ENCODE data around the gene RNF157.

RNF157 gene

DNA sequence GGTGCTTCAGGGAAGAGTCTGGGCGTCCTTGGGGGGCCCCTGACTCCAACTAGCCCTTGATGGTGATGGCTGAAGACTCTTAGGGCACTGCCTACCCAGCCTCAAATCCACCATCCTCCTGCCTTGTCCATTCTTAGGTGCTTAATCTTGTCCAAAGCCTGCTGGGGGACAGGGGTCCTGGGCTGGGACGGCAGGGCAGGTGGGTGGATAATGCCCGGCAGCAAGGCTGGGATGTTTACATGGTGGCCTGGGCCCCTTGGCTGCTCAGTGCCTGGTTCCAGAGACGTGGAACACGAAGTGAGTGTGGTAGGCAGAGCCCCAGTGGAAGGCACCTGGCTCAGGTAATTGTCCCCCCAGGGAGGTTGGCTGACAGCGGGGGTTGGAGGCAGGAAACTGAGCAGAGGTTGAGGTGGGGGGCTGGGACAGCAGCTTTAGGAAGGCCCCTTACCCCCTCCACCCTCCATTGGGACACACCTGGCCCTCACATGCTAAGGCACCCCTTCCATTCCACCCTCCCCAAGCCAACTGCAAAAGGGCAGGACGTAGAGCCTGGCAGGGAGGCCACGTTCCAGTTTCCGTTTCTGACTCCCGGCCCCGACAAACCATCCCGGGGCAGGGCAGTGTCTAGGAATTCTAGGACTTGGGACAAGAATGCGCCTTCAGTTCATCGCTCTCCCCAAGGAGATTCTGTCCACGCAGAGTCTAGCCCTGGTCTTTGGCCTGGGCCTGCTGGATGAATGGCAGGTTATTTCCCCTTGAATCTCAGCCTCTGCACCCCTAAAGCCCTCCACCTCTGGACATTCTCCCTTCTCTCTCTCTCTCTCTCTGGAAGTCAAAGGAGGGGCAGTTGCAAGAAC, 101.2 kb downstream of the RNF157 start:
- no peak for DNase-seq

DNA sequence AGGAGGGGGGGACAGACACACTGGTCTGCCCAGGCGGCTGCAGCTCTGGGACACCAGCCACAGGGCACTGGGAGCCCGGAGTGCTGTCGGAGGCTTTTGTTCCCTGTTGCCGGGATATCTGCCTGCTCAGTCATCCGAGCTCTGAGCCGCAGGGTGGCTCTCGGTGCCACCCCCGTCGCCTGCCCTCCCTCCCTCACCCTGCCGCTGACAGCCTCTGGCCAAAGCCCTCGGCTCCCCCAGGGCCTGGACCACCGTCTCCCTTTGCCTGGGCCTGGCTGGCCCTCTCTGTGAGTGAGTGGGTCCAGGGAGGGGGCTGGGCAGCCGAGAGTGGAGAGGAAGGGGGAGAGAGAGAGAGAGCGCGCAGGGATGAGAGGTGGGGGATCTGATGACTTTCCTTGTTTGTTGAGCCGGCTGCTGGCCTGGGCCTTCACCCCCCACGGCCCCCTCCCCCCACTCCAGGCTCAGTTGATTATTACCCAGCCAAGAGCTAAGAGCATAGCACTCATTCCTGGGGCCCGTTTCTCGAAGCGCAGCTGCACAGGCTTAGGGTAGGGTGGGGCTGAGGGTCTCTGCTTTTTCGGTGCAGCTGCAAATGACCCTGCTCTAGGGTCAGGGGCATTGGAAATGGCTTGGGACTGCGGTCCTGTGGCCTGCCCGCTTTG, 101.9 kb downstream of the RNF157 start:
- DNase-seq = no peak

DNA sequence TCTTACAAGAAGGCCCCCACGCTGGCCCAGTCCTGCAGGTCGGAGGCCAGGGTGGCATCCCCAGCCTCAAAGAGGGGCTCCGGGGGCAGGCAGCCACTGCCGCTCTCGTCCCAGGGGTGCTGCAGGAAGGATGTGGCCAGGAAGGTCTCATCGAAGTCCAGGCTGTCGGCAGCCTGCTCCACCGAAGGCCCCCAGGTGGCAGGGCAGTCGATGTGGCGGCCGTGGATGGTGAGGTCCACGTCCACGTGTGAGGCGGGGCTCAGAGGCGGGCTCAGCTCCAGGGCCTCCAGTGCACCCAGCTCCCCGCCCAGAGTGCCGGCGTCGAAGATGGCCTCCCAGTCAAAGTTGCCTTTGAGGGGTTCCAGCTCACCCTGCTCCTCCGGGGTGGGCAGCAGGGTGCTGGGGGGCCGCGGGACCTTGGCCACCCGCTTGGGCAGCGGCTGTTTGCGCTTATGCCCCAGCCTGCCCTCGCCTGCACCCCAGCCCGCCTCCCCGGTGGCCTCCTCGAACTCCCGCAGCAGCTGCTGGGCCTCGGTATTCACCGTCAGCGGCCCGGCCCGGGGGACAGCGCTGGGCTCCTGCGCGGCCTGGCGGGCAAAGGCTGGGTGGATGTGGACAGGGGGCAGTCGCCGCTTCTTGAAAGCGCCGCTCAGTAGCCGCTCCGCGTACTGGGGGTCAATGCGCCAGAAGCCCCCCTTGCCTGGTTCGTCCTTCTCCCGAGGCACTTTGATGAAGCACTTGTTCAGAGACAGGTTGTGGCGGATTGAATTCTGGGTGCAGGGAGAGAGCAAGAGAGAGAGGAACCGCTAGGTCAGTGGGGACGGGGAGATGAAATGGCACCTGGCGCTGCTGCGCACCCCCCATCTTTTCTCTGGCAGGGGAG, 102.7 kb downstream of the RNF157 start:
- DNase-seq = no peak

DNA sequence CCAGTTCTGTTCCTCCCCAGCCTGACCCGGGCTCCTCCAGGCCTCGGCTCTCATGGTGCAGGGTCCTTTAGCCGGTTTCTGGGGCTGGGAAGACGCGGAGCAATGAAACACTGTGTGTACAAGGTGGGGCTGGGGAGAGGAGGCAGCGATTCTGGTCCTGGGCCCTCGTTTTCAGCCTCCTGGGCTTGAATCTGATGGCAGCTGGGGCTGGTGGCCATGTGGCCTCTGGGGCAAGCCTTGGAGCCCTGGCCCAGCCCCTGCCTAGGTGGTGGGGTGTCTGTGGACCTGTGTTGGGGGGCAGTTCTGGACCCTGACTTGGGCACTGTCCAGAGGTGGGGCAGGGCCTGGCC, 103.3 kb downstream of the RNF157 start:
- DNase-seq = no peak

DNA sequence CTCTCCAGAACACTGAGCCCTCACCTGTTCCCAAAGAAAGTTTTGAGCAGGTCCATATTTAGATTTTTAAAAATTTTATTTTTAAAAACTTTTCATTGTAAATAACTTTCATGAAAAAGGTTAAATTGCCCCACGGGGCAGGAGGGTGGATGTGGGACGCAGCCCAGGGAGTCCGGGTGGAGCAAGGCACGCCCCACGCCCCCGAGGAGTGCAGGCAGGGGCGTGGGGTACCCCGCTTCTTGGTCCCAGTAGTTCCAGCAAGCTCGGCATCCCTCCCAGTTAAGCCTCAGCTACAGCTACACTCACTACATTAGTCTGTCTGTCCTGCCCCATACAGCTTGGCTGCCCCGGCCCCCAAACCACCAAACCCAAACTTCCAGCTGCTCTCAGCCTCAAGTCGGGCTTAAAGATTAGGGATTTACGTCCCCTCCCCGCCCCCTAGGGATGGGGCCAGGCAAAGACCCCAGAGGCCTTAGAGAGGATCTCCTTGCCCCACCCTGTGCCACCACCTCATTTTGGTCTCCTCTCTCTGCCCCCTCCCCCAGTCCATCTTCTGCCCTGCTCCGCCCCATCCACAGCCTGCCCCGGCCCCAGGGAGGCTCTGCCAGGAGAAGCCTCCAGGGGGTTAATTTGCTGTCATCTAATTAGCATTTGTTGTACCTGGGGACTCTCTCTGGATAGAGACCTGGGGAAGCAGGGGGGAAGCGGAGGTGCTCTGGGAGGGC, 103.9 kb downstream of the RNF157 start:
- no peak for DNase-seq

DNA sequence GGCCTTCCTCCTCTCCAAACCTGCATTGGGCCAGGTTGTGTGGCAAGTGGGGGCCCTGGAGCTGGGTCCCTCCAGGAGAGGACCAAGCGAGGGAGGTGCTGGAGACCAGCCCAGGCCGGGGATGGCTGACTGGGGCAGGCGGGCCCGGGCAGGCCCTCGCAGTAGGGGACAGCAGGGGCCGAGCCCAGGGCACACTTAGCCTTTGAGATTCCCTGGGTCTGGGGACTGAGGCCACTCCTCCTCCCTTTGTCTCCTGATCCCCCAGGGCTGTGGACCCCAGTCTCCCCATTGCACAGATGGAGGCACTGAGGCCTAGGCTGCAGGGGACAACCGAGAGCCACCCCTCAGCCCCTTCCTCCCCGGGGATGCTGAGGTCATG, 104.5 kb downstream of the RNF157 start:
- DNase-seq = no peak

DNA sequence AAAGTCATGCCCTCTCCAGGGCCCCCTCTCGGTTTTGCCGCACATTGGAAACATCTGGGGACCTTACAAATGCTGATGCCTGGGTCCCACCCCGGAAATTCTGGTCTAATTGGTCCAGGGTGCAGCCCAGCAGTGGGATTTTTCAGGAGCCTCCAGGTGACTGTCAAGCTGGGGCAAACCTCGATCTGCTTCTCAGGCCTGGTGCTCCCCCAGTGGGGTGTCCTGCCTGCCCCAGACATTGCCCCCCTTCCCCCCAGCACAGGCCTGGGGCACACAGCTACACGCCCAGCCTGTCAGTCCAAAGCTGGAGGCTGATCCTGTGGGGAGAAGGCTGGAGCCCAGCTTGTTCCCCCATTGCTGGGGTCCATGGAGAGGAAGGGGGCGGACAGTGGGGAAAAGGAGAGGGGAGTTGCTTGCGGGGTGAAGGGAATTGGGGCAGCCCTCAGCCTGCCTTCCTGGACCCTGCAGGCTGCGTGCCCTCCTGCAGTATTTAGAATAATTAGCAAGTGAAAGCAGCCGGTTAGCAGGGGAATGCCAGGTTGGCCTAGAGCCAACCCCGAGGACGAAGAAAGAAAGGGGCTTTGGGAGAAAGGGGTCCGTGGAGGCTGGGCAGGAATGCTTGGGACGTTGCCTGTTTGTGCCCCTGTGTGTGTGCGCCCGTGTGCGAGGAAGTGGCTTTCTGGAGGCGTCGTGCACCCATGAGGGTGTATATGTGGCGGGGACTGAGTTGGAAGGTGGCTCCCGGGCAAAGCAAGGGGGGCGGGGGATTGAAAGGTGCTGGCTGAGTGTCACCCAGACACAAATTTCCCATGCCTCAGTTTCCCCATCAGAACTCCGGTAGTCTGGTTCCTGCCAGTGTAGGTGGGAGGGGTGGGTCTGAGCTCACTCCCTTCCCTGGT, 105.1 kb downstream of the RNF157 start:
- no peak for DNase-seq

DNA sequence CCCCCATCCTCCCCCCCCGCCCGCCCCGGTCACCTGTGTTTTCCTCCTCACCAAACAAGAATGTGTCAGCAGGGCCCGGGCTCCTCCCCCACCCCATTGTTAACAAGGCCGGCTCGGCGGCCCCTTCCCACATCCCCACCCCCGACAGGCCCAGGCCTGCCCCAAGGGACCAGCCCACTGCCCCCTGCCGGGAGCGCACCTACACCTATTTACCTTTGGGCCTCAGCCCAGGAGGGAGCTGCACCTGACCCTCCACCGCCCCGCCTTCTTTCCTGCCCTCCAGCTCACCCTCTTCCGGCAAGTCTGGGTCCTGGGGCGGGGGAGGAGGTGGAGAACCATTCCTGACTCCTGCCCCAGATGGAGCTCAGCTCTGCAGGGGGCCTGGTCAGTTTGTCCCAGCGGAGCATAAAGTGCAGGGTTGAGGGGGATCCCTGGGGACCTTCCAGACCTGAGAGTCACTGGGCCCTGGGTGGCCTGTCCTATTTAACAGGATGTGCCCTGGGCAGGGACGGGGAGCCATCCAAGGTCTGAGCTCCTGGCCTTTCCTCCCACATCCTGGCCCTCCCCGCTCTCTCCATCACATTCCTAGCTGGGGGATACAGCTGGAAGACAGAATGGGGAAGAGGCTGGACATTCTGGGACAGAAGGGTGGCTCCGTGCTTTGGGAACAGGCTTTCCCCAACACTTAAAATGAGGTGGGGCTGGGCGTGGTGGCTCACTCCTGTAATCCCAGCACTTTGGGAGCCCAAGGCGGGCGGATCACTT, 107.5 kb downstream of the RNF157 start:
- no peak for DNase-seq

DNA sequence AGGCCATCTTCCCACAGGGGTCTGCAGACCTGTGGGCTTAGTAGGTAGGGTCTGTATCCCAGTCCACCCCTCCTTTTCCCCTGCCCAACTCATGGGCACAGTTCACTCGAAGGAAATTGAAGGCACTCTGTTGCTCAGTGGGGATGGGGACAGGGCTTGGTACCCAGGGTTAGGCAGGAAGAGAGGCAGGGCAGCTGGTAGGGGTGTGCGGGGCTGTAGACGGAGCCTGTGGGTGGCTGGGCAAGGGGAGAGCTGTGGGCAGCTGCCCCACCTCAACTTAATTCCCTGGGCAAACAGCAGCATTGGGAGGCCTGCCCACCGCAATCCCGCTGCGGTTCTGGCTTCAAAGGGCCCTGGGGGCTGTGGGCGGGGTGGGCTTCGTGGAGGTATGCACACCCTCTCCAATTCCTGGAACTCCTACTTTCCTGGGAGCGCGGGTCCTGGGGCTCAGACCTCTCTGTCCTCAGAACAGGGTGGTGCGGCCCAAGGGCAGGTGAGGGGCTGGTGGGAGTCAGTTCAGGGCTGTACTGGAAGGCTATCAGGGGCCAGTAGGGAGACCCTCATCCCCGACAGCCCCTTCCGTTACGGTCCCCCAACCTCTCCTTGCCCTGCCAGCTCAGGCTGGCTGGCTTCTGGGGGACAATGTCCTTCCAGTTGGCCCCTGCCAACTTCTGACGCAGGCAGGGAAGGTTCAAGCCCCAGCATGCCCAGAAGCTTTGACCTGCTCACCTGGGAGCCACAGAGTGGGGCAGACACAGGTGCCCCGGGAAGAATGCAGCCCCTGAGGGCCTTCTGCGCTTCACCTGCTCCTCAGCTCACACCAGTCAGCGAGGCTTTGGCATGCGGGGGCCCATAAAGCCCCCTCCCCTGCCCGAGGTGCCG, 108.4 kb downstream of the RNF157 start:
- DNase-seq = no peak

DNA sequence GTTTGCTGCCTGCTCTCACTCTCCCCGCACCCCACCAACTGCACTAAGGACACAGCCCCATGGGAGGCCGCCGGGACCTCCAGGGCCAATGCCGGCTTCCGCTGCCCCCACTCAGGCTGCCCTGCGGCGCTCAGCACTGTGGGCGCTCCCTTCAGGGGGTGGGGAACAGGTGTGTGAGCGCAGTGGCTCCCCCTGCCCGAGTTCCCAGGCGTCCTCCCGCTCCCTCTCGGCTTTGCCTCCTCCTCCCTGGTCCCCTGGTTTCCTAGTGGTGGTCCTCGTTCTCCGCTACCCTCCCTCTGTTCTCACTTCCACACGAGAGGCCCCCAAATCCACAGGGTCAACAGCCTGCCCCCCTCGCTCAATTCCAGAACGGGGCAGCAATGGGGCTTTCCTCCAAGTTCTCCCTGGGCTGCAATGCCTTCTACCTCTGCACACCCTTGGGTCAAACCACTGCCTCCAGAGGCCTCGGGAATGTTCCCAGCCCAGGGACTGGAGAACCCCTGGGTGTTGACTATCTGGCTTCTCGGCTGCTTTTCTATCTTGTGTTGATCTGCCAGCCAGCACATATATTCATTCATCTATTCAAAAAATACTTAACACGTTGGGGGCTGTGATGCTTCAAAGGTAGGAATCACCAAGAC, 109.1 kb downstream of the RNF157 start:
- no peak for DNase-seq

DNA sequence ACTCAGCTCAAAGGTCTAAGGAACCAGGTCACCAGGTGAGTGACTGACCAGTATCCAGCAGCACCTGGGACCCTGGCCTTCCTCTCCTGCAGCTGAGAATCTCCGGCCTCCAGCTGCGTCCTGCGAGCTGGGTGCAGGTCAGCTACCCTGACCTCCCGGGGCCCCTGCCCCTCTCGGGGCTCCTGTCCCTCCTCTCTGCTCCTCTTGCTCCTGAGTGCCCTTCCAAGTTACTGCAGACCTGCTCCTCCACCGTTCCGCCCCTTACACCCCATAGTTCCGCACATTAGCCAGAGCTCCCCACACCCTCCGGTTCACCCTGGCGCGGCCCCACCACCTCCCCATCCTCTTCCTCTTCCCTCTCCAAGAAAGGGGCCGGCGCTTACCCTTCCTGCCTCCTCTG, 109.8 kb downstream of the RNF157 start:
- DNase-seq = no peak

DNA sequence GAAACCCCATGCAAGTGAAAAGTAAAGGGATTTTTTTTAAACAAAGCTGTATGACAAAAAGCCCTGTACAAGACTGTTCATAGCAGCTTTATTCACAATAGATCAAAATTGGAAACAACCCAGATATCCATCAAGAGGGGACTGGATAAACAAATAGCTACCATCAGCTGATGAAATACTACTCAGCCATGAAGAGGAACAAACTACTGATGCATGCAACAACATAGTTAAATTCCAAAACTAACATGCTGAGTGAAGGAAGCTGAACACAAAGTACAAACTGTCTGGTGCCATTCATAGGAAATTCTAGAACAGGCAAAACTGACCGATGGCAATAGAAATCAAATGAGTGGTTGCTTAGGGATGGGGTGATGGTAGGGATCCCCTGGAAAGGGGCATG, 114.4 kb downstream of the RNF157 start:
- DNase-seq = no peak

DNA sequence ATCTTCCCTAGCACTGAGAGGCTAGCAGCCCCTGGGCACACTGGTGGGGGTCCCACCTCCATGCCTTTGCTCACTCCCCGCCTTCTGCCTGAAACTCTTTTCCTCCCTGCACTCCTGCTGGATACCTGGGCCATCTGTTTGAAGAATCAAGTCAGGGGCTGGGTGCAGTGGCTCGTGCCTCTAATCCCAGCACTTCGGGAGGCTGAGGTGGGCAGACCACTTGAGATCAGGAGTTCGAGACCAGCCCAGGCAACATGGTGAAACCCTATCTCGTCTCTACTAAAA, 115.0 kb downstream of the RNF157 start:
- no peak for DNase-seq

DNA sequence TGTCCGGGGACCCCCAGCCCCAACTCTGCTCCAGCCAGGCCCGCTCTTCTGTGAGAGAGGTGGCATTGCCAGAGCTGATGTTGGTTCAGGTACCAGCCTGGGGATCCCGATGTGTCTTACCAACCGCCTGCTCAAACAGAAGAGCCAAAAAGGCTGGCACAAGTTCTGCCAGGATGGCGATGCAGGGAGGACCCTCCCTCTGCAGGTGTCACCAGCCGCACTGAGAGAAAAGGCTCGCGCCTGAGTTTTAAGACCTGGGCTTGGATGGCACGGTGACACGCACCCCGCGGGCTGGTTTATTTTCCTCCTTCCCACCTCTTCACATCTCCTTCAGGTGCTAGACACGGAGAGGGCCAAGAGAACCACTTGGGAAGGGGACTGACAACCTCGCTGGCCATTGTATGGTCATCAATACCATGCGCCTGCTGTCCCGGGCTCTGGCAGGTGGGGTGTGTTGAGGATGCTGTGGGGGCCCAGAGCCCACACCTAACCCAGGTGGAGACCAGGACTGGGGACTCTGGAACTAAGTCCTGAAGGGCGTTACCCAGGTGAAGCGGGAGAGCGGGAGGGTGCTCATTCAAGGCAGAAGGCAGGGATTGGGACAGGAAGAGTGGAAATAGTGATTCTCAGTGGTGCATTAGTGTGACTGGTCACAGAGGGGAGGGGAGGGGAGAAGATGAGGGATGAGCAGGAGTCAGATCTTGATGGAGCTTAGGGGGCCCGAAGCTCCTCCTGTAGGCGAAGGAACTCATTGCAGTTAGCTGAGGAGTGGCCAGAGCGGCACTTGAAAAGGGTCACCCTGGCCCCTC, 115.5 kb downstream of the RNF157 start:
- DNase-seq = no peak

DNA sequence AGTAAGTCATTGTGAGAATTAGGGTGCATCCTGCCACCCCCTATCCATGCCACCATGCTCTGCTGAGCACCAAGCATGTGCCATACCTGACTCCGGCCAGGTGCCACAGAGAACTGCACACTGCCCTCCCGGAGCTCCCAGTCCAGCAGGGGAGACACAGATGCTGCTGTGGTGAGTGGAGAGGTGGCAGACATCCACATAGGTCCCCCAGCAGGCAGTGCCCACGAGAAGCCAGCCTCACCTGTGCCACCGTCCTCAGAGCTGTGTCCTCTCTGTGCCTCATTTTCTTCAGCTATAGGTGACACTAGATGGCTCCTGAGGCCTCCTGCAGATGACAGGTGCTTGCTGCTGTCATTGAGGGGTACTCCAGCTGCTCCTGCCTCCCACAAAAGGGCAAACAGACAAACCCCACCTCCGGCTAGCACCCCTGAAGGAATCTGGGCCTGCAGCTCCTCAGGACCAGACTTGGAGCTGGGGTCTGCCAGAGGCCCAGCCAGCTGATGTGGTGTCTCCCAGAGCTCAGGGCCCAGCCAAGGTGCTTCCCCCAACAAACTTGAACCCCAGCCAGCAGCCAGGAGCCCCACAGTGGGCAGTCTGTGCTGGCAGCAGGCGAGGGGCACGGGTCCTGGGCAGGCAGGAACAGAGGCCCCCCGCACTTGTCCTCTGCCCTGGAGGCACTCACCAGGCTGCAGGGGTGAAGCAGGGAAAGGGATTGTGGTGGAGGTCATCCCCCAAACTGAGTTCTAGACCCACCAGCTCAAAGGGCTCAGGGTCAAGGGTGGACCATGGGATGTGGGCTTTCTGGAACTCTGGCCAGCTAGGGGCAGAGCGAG, 116.3 kb downstream of the RNF157 start:
- DNase-seq = no peak

DNA sequence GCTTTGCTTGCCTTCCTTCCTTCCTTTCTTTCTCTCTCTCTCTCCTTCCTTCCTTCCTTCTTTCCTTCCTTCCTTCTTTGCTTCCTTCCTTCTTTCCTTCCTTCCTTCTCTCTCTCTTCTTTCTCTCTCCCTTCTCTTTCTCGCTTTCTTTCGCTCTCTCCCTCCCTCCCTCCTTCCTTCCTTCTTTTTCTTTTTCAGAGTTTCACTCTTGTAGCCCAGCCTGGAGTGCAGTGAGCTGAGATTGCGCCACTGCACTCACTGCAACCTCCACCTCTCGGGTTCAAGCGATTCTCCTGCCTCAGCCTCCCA, 117.1 kb downstream of the RNF157 start:
- no peak for DNase-seq

DNA sequence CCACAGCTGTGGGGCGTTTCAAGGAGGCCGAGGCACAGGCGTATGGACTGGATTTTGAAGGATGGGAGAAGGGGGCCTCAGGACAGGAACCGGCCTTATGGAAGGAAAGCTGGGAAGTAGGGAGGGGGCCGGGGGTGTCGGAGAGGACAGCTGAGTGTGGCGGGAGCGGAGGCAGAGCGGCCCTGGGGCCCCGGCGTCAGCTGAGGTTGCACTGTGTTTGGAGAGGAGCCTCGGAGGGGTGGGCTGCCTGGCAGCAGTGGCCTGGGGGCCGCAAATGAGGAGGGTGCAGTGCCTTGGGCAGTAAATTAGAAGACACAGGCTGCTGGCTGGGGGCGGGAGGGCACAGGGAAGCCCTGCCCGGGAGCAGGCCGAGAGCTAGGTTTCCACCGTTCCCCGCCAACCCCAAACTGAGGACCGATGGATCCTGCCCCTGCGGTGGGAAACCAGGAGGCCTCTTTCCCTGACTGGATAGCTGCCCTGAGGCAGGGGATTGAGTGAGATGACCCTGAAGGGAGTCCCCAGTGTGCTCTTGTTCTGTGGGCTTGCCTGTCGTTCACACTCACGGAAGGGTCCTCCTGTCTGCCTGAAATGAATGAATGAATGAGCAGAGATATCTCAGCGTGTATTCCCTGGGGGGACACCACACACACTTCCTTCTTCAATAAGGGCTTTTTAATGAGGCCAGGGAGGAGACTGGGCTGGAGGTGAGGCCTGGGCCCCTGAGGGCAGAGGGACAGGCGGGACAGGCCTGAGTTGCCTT, 117.7 kb downstream of the RNF157 start:
- DNase-seq = no peak
